Spinal cord (tissue), 10 donors: ENCODE results near the gene GPBP1L1. TPM values are rescaled to one million over a fixed set of nuclear protein-coding genes. Genes with fewer than 3 reads are reported as not detected.
"Not testable (repeated sequence)": the region's sequence is repeated elsewhere in the genome, so short reads cannot be mapped to it uniquely, and the experiment has no call there.

ENCODE experiments used
- DNase-seq, 6 donors: peaks; one replicate each; pipeline versions ENCODE4 v3.0.0 to v3.0.0-alpha.2; 2013 to 2015; ENCODE audit warnings: low spot score in 6 of 6, low read depth in 4 of 6
- H3K27ac ChIP-seq: one replicate; pipeline ENCODE4 v1.5.1; 2013; ENCODE audit warnings: low read depth, low read length, control low read depth
- H3K27me3 ChIP-seq: one replicate; pipeline ENCODE4 v1.6.1; 2013; ENCODE audit warnings: low read length; ENCODE audit not compliant: control insufficient read depth, insufficient read depth
- H3K36me3 ChIP-seq: one replicate; pipeline ENCODE4 v1.6.1; 2013; ENCODE audit warnings: low read length; ENCODE audit not compliant: control insufficient read depth, insufficient read depth
- H3K4me1 ChIP-seq: one replicate; pipeline ENCODE4 v1.6.1; 2013; ENCODE audit warnings: low read length; ENCODE audit not compliant: control insufficient read depth, insufficient read depth
- H3K4me3 ChIP-seq: one replicate; pipeline ENCODE4 v1.5.1; 2013; ENCODE audit warnings: low read depth, low read length, control low read depth
- H3K9me3 ChIP-seq: one replicate; pipeline ENCODE4 v1.6.1; 2013; ENCODE audit warnings: low read length; ENCODE audit not compliant: control insufficient read depth, insufficient read depth
- WGBS: methylation state at CpG from one replicate; pipeline ENCODE4 v1.1.5; 2013; ENCODE audit warnings: missing lambda C conversion rate; ENCODE audit not compliant: insufficient coverage; 5-methylcytosine and 5-hydroxymethylcytosine counted together
- polyA plus RNA-seq, 2 donors: library from polyadenylated mRNA; unstranded; fragments of 120-200 nt; gene quantifications; one replicate each; pipeline ENCODE4 v1.2.1, GENCODE V29; 2013; ENCODE audit not compliant: insufficient read length in 2 of 2
- total RNA-seq, 2 donors: library from RNA; depleted of rRNA in 1 of 2; stranded (reverse); fragments of 120-200 nt in 1 of 2; fragments of >200 nt in 1 of 2; gene quantifications; one replicate each; pipeline versions ENCODE4 v1.2.3 to v1.2.4, GENCODE V29; 2013 to 2014
- donor health status: healthy.

The GPBP1L1 gene
- total and polyA plus RNA-seq, 4 donors = 51.0 to 87.0 (median 69.8) TPM

GRCh38 chr1:45716700-45717099 lies 30.4 kb upstream of the GPBP1L1 start:
- H3K4me1 ChIP-seq = no peaks in the 10 kb centered on the region
- H3K27ac ChIP-seq = no peak overlapping the region
- no peaks in the 10 kb centered on the region for H3K9me3 ChIP-seq
- WGBS = no CpG with 5 or more reads among the region's 3 CpGs
- peaks cover 12% of the 10 kb centered on the region for H3K36me3 ChIP-seq
- no peak for DNase-seq
- no peak overlapping the region for H3K4me3 ChIP-seq
- H3K27me3 ChIP-seq = no peaks in the 10 kb centered on the region

- H3K27me3 ChIP-seq = no peaks in the 10 kb centered on the region
- DNase-seq = no peak
- WGBS = no CpG with 5 or more reads among the region's 3 CpGs
- no peak overlapping the region for H3K27ac ChIP-seq
- no peak overlapping the region for H3K4me3 ChIP-seq
- no peaks in the 10 kb centered on the region for H3K9me3 ChIP-seq
- H3K4me1 ChIP-seq = no peaks in the 10 kb centered on the region
- H3K36me3 ChIP-seq = peaks cover 20% of the 10 kb centered on the region
Observed at GRCh38 chr1:45713711-45714110, 27.4 kb upstream of the GPBP1L1 start.

DNA sequence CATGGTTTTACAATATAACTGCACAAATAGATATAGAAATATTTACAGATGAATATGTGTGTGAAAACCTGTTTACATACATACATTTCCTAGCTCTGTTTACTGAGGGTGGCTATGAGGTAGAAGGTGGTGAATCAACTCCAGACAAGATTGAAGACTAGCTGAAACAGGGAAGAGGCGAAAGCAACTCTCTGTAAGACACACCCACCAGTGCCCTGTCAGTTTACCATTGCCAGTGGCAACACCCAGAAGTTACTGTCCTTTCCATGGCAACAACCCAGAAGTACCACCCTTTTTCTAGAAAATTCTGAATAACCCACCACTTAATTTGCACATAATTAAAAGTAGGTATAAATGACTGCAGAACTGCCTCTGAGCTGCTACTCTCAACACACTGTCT lies 18.3 kb upstream of the GPBP1L1 start:
- no CpG with 5 or more reads among the region's 1 CpG for WGBS

GRCh38 chr1:45694823-45695222 lies 8.5 kb upstream of the GPBP1L1 start:
- no peak overlapping the region for H3K4me3 ChIP-seq
- 100% methylated on average over 1 of the region's 7 CpGs for WGBS
- peaks cover 5% of the 10 kb centered on the region for H3K4me1 ChIP-seq
- H3K27me3 ChIP-seq = no peaks in the 10 kb centered on the region
- H3K9me3 ChIP-seq = no peaks in the 10 kb centered on the region
- H3K27ac ChIP-seq = no peak overlapping the region
- DNase-seq = no peak
- H3K36me3 ChIP-seq = peaks cover 38% of the 10 kb centered on the region

More for the DNA sequence above, 18.3 kb upstream of the GPBP1L1 start:
- Histone ChIP-seq H3K27ac (no peak overlapping the region), H3K4me3 (no peak overlapping the region), H3K4me1 (no peaks in the 10 kb centered on the region), H3K9me3 (no peaks in the 10 kb centered on the region), H3K36me3 (peaks cover 19% of the 10 kb centered on the region), H3K27me3 (no peaks in the 10 kb centered on the region)
- DNase-seq = no peak

DNA sequence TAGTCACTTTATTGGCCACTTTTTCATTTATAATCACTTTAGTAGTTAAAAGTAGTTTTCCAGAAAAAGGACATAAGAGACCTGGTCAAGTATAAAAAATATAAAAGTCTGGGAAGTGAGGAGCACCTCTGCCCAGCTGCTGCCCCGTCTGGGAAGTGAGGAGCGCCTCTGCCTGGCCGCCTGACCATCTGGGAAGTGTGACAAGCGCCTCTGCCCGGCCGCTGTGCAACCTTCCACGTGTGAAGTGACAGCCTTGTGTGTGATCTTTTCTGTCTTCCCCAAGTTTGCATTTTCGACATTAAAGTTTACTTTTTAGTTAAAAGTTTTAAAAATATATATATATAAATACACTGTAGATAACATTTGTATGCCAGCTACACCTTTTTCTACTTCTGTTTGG lies 7.5 kb upstream of the GPBP1L1 start:
- Histone ChIP-seq H3K36me3 (peaks cover 41% of the 10 kb centered on the region), H3K4me1 (peaks cover 14% of the 10 kb centered on the region)
- H3K4me3 ChIP-seq, H3K27ac ChIP-seq, H3K27me3 ChIP-seq, H3K9me3 ChIP-seq, DNase-seq: not testable (repeated sequence)
- WGBS = 95% methylated on average over 4 of the region's 8 CpGs

- Histone ChIP-seq H3K27ac (peak within 1 kb of the TSS; percentile 100), H3K4me3 (peak within 1 kb of the TSS; percentile 100), H3K36me3 (peaks cover 14% of the 10 kb centered on the region), H3K4me1 (peaks cover 29% of the 10 kb centered on the region), H3K9me3 (no peaks in the 10 kb centered on the region), H3K27me3 (no peaks in the 10 kb centered on the region)
- 2% methylated on average over 17 of the region's 24 CpGs for WGBS
- peak; percentile 77 to 96 (median 86) for DNase-seq
Observed at GRCh38 chr1:45687754-45688740, 1.7 kb upstream of the GPBP1L1 start, which contains the start of gene TMEM69. TMEM69 (plus strand) TSS chr1:45688181; CDS start chr1:45691069, 2,888 bp downstream.

DNA sequence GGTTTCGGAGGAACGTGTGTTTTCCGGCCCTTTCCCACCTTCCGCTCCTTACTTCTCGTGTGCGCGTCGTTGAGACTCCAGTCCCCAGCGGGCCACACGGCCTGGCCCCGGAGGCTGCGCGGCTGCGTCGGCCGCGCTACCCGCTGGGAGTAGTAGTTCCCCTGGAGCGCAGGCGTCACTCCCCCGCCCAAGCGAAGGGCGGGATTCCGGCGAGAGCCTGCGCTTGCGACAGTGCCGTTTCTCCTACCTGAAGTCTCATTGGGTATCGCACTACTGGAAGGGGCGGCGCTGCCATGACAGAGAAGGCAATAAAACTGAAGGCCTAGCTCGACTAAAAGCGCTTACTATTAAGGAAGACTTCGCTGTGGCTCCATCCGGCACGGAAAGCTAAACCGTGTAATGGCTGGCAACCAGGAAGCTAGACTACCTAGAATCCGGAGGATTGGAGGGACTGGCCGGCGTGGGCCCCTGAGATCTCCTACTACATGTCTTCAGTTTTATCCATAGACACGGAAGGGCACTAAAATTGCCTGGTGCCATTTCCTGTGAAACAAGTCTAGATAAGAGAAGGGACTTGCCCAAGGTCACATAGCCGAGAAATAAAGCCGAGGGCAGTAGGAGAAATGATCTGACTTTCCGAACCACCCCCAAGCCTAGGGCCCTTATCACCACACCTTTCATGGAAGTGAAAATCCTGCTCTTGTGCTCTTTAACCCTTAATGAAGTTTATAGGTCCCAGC lies 851 bp upstream of the GPBP1L1 start:
- peak overlapping the region; percentile 100 for H3K27ac ChIP-seq
- DNase-seq = peak; percentile 91 to 99 (median 95)
- H3K27me3 ChIP-seq = no peaks in the 10 kb centered on the region
- peaks cover 14% of the 10 kb centered on the region for H3K36me3 ChIP-seq
- no peaks in the 10 kb centered on the region for H3K9me3 ChIP-seq
- H3K4me1 ChIP-seq = peaks cover 29% of the 10 kb centered on the region
- H3K4me3 ChIP-seq = peak overlapping the region; percentile 100
- under 1% methylated on average over 41 of the region's 44 CpGs for WGBS

DNA sequence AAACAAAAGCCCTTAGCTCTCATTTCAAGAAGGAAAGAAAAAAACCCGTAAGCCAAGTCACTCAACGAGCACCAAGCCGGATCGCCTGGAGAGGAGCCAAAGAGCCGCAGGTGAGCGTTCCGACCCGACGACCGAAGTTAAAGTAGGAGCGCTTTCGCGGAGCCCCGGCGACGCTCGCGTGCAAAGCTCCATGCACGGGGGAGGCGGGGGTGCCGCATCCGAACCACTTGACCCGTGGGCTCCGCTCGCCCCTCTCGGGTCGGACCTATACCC lies 382 bp downstream of the GPBP1L1 start:
- Histone ChIP-seq H3K9me3 (no peaks in the 10 kb centered on the region), H3K27ac (peak overlapping the region; percentile 100), H3K36me3 (peaks cover 10% of the 10 kb centered on the region), H3K27me3 (no peaks in the 10 kb centered on the region), H3K4me3 (peak overlapping the region; percentile 100), H3K4me1 (peaks cover 29% of the 10 kb centered on the region)
- WGBS = under 1% methylated on average over 26 of the region's 27 CpGs
- DNase-seq = peak; percentile 40 to 84 (median 48)

- no CpG with 5 or more reads among the region's 13 CpGs for WGBS
- peak overlapping the region; percentile 100 for H3K27ac ChIP-seq
- peaks cover 29% of the 10 kb centered on the region for H3K4me1 ChIP-seq
- no peak for DNase-seq
- H3K4me3 ChIP-seq = peak overlapping the region; percentile 100
- no peaks in the 10 kb centered on the region for H3K9me3 ChIP-seq
- H3K27me3 ChIP-seq = no peaks in the 10 kb centered on the region
- peaks cover 10% of the 10 kb centered on the region for H3K36me3 ChIP-seq
Observed at GRCh38 chr1:45685308-45686014, 872 bp downstream of the GPBP1L1 start.
